GM19193 (cell line): ENCODE measurements around the gene PLCB1.

Experiments
- POLR2A ChIP-seq: IDR thresholded peaks from 4 replicates; pipeline ENCODE4 v1.6.1; 2011; ENCODE audit not compliant: insufficient read depth, insufficient read length; ENCODE audit errors: extremely low read depth

PLCB1 gene

DNA sequence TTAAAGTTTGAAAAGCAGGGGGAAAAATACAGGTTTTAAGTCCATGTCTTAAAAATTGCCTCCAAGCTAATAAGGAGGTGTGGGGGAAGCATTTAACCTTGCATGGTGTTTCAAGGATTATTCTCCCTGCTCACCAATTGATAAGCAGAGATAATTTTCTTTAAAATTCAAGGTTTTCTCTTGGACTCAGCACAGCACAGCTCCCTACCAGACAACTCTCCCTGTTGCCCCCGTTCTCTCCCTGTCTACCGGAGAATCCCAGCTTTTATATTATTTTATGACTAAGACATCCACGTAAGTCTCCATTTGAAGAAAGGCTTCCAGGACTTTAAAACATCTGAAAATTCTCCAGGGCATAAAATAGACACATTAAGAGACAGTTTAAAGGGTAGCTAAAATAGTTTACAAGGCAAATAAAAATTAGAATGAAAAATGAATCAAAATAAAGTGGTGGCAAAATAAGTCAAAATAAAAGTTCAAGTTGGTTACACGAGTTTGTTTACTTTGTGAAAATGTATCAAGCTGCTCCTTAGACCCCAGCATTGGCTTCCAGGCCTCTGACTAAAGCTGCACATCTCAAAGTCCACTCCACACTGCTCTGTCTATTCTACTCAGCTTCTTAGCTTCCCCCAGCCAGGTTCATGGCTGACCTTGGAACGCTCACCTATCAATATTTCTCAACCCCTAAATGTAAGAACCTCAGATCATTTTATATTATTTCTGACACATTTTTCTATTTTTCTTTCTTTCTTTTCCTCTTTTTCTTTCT, 748.2 kb downstream of the PLCB1 start:
- TF ChIP-seq POLR2A, result no peak

DNA sequence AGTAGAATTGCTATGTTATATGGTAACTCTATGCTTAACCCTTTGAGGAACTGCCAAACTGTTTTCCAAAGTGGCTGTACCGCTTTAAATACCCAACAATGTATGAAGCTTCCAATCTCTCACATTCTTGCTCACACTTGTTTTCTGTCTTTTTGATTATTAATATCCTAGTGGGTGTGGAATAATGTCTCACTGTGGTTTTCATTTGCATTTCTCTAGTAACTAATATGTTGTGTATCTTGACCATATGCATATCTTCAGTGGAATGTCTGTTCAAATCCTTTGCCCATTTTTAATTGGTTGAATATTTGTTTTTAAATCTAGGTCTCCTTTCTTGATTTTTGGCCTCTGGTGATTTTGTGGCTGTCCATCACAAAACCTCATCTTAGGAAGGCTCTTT, 759.0 kb downstream of the PLCB1 start:
- no peak for TF ChIP-seq POLR2A

DNA sequence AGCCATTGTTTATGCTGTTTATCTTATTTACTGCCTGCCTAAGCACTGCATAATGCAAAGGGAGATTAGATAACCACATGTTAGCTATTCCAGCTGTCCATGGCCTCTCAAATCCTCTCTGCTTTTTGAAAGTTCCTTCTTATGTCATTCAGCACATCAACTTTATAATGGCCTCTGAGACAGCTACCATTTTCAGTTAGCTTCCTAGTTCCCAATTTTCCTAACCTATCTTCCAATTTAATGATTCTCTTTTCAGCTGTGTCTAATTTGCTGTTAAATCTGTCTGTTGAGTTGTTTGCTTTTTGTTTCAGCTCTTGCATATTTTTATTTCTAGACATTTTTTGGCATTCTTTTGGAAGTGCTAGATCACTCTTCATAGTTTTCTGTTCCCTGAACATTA, 763.4 kb downstream of the PLCB1 start:
- no peak for TF ChIP-seq POLR2A

DNA sequence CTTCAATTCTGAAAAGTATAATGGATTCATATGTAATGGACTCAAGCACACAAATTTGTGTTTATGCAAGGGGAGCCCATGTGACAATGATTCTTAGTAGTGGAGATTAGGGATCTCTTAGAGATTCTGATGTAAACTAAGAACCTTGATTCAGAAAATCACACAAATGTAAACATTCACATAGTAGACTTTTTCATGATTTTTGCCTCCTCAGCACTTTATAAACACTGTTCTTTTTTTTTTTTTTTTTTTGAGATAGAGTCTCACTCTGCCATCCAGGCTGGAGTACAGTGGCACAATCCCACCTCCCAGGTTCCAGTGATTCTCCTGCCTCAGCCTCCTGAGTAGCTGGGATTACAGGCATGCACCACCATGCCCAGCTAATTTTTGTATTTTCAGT, 766.8 kb downstream of the PLCB1 start:
- TF ChIP-seq POLR2A, result no peak

DNA sequence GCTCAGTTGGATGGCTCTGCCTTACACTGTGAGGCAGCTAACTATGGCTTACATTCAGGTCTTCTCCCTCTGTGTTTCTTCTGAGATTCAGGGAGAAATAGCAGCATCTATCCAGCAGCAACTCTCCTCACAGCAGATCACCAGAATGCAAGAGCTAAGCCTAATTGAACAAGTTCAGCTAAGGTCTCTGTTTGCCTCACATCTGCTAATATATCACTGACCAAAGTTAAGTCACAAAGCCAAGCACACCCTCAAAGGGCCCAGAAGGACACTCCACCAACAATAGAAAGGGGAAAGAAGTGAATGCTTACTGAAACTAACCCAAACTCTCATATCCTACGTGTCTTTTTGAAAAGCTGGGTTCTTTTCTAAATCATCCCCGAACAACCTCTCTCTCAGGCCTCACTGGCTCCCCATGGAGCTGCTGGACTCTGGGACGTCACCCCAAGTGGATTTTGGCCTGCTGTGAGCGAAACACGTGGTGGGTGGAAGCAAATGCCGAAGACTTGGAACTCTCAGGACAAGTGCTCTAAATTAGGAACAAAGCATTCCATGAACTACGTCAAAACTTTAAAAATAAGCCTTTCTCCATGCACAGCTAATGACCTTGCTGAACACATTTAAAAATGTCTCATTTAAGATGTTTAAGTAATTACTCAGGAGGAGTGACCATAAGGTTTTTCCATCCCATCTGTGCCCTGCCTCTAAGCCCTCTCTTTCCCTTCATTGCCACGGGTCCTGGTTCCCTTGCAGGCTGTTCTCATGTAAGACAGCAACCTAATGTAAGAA, 769.4 kb downstream of the PLCB1 start:
- no peak for TF ChIP-seq POLR2A

DNA sequence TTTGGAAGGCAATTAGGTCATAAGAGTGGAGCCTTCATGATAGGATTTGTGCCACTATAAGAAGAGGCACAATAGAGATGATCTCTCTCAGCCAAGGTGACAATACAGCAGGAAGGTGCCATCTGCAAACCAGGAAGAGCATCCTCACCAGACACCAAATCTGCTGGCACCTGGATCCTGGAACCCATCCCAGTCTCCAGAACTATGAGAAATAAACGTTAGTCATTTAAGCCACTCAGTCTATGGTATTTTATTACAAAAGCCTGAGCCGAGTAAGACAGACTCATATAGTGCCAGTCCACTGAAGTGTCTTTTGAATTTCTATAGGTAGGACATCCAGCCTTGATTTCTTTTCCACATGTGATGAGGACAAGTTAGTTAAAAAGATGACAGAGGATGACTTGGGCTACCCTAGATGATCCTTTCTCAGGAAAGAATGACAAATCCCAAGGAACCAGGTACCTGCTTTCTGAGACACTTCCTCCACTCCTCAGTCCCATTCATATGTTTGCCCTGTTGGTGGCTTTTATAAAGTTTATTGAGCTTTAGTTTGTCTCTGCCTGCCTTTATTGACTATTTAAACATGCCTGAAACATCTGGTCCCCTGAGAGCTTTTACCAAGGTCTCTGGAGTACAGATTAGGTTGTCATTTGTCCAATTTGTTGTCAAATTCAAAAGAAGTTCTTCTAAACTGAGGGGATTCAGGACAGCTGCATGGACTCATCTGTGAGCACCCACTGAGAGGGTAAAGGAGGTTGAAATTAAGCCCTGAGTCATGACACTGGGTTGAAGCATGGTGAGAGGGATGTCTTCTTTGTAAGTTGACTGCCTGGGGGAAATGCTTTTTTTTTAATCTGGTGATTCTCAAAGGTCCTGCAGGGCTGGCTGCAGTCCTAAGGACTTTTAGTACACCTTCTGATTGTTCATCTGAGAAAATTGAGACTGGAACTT, 771.9 kb downstream of the PLCB1 start:
- TF ChIP-seq POLR2A, result no peak

DNA sequence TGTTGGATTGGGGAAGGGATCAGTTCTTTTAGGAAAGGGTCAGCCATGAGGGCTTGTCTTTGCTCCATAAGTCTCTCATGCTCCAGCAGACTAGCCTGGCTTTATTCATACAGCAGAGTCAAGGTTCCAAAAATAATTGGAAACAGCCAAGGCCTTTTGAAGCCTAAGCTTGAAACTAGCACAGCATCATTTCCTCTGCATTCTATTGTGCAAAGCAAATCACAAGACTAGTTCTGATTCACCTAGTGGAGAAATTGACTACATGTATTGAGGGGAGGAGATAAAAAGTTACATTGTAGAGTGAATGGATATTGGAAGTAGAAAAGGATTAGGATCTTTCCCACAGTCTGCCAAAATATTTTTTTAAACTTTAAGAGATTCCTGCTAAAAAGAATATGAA, 777.5 kb downstream of the PLCB1 start:
- TF ChIP-seq POLR2A, result no peak

DNA sequence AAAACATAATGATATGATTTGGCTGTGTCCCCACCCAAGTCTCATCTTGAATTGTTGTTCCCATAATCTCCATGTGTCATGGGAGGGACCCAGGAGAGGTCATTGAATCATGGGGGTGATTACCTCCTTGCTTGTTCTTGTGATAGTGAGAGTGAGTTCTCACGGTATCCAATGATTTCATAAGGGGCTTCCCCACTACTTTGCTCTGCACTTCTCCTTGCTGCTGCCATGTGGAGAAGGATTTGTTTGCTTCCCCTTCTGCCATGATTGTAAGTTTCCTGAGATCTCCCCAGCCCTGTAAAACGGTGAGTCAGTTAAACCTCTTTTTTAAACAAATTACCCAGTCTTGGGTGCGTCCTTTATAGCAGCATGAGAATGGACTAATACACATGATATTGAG, 780.0 kb downstream of the PLCB1 start:
- TF ChIP-seq POLR2A, result no peak

DNA sequence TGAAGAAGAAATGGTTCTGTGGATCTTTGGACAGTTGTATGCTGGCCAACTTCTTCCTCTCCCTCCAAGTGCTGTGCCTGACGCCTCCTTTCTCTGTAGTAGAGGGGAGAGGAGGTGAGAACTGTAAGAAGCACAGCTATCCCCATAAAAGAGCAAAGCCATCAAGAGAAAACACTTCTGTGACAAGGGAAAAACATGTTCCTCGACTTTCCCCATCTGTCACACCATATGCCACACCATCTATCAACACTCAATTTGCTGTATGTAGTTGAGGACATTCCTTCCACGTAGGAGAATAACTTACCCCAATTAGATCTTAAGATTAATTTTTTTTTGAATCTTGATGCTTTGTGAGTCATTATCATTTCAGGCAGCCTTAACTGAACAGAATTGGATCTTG, 780.7 kb downstream of the PLCB1 start:
- TF ChIP-seq POLR2A, result no peak

DNA sequence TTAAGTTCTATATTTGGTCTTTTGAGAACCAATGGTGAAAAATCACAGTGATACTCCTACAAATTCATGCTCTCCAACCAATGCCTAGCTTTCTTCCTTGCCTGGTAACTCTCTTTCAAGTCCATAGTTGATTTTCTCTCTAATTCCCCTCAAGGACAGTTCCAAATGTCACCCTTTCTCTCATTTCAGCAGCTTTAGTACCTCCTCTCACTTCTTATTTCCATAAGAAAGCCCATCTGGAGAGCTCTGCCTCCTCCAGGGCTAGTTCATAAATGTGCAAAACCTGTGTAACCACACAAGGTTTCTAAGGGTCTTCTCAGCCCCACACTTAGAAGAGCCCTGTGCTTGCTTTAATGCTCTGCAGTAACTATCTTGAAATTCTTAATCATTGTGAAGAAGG, 781.4 kb downstream of the PLCB1 start:
- no peak for TF ChIP-seq POLR2A

DNA sequence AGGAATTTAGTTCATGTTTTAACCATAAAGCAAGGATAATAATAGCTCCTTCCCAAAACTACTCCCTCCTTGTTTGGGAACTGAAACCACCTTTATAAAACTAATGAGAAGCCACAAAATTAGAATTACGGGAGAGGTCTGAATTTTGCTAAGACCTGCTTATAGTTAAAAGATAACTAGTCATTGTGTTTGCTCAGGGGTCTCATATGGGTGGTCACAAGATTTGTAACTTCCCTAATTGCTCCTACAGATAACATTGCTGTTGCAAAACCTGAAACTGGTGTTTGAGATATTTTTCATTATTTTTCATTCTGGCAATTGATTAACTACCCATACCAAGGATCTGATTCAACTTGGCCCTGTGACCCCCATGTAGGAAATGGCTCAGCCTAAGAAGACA, 782.4 kb downstream of the PLCB1 start:
- TF ChIP-seq POLR2A, result no peak

DNA sequence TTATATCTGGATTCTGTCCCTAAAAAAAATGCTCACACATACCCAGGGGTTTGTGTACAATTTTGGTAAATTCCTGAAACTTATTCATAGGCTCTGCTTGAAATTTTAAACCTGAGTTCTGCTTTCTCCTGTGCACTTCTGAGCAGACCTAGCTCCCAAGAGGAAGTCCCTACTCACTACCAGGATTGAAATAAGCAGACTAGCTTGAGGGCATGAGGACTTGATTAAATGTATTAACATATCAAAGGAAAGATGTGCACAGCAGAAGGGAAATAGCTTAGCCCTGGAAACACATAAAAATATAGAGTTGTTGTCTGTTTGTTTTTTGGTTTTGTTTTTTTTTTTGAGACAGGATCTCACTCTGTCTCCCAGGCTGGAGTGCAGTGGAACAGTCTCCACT, 785.0 kb downstream of the PLCB1 start:
- no peak for TF ChIP-seq POLR2A

DNA sequence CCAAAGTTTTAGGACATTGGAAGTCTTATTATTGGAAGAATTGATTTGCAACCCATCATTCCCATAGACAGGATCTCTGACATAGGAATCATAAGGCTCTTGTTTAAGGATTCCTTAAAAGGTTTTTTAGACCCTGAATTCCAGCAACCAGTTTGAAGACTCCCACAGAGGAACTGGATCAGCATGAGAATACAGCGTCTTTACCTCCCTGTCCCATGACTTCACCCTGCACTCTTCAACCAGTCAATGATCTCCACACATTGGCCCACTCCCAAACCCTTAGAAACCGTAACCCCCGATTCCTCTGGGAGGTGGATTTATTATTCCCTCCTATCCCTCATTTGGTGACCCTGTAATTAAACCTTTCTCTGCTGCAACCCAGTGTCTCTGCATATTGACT, 786.1 kb downstream of the PLCB1 start:
- TF ChIP-seq POLR2A, result no peak

DNA sequence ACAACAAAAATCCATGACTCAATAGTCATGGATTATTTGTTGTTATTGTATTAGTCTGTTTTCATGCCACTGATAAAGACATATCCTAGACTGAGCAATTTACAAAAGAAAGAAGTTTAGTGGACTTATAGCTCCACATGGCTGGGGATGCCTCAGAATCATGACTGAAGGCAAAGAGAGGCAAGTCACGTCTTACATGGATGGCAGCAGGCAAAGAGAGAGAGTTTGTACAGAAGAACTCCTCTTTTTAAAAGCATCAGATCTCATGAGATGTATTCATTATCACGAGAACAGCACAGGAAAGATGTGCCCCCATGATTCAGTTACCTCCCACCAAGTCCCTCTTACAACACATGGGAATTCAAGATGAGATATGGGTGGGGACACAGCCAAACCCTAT, 792.5 kb downstream of the PLCB1 start:
- TF ChIP-seq POLR2A, result no peak

DNA sequence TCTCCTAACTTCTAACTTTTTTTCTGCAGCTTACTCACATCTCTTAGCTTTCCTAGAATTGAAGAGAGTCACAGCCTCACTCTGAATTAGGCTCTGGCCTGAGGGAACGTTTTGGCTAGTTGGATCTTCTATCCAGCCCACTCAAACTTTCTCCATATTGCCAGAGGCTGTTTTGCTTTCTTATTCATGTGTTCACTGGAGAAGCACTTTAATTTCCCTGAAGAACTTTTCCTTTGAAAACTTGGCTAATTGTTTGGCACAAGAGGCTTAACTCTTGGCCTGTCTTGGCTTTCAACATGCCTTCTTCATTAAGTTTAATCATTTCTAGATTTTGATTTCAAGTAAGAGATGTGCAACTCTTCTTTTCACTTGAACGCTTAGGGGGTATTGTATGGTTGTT, 798.7 kb downstream of the PLCB1 start:
- TF ChIP-seq POLR2A, result no peak
